K562 (cell line): ENCODE results near the gene ZSWIM6. TPM values are rescaled to one million over a fixed set of nuclear protein-coding genes. Genes with fewer than 3 reads are reported as not detected.

Source experiments
- ATAC-seq: fragments of 200-7000 bp; cut with Tn5 transposase; 3 replicates; pipeline ENCODE4 v1.9.1; 2020; ENCODE audit warnings: moderate library complexity
- BruUV-seq: library from RNA; stranded (reverse); fragments of 400-500 nt; replicated peaks from 2 replicates; lab custom pipeline; 2021; lab: Mats Ljungman, UMichigan
- CTCF ChIA-PET: fragments of 300-600 bp; formaldehyde crosslinking; extraction: SDS; loops from one replicate; lab custom pipeline; 2021; ENCODE audit warnings: low intra/inter-chr PET ratio; lab: Yijun Ruan, JAX
- POLR2A ChIA-PET: fragments of 300-600, 350-650 bp; sonication (Branson Sonifier 250); formaldehyde crosslinking; extraction: SDS; loops from one replicate; lab custom pipeline; 2021; ENCODE audit warnings: antibody characterized with exemption, inconsistent platforms; lab: Yijun Ruan, JAX
- DNase-seq, 4 experiments: peaks; one replicate each; pipeline versions ENCODE4 v3.0.0 to v3.0.0-alpha.2; 2011 to 2018; ENCODE audit warnings: low spot score in 3 of 4, mixed read lengths in 3 of 4; ENCODE audit errors: extremely low read depth in 1 of 4
- FAIRE-seq: peaks from 2 replicates; lab custom pipeline; 2011; peaks lifted over from hg19 to GRCh38; lab: Jason Lieb, UNC
- H2AFZ ChIP-seq: 2 replicates; pipeline ENCODE4 v1.6.0; 2011; ENCODE audit warnings: low read depth, low read length, control low read depth, inconsistent platforms
- H3K27ac ChIP-seq: fragments of 200-600 bp; 3 replicates; pipeline ENCODE4 v1.8.0; 2011; ENCODE audit warnings: low read depth, mild to moderate bottlenecking, control low read depth, inconsistent platforms, low read length, moderate library complexity, mixed read lengths; ENCODE audit errors: extremely low read depth
- H3K27me3 ChIP-seq, 2 experiments: fragments of 300-600 bp in 1 of 2; 2 replicates in 1 of 2; 3 replicates in 1 of 2; pipeline versions ENCODE4 v1.6.0 to v1.8.0; 2011; ENCODE audit warnings: inconsistent platforms in 2 of 2, low read length in 2 of 2, mild to moderate bottlenecking in 1 of 2, mixed read lengths in 1 of 2, moderate library complexity in 1 of 2; ENCODE audit not compliant: control insufficient read depth in 2 of 2, insufficient read depth in 2 of 2
- H3K36me3 ChIP-seq: fragments of 300-600 bp; 3 replicates; pipeline ENCODE4 v1.8.0; 2011; ENCODE audit warnings: mild to moderate bottlenecking, low read length, inconsistent platforms; ENCODE audit not compliant: control insufficient read depth, insufficient read depth
- H3K4me1 ChIP-seq, 2 experiments: fragments of 200-600 bp in 1 of 2; replicated peaks in 1 of 2; 2 replicates in 1 of 2; 3 replicates in 1 of 2; pipeline versions ENCODE4 v1.5.1 to v1.8.0; 2011; ENCODE audit warnings: inconsistent platforms in 2 of 2, low read length in 2 of 2, mild to moderate bottlenecking in 1 of 2, mixed read lengths in 1 of 2, moderate library complexity in 1 of 2; ENCODE audit not compliant: control insufficient read depth in 2 of 2, insufficient read depth in 2 of 2
- H3K4me2 ChIP-seq: 2 replicates; pipeline ENCODE4 v1.6.1; 2011; ENCODE audit warnings: low read length, control low read depth, inconsistent platforms, mixed read lengths; ENCODE audit not compliant: insufficient read depth
- H3K4me3 ChIP-seq: fragments of 200-600 bp; sonication (generic), shearing (Covaris generic); 2 replicates; pipeline ENCODE4 v1.5.1; 2016; ENCODE audit warnings: control low read depth, inconsistent platforms
- H3K79me2 ChIP-seq: fragments of 200-600 bp; 3 replicates; pipeline ENCODE4 v1.8.0; 2011; ENCODE audit warnings: low read length, inconsistent platforms; ENCODE audit not compliant: control insufficient read depth, insufficient read depth
- H3K9ac ChIP-seq, 2 experiments: 2 replicates each; pipeline versions ENCODE4 v1.6.0 to v1.6.1; 2011; ENCODE audit warnings: low read depth in 2 of 2, low read length in 2 of 2, control low read depth in 1 of 2, inconsistent platforms in 1 of 2, mild to moderate bottlenecking in 1 of 2, mixed read lengths in 1 of 2; ENCODE audit not compliant: insufficient read depth in 1 of 2
- H3K9me1 ChIP-seq: one replicate; pipeline ENCODE4 v1.6.0; 2011; ENCODE audit warnings: inconsistent platforms, mild to moderate bottlenecking, low read length, moderate library complexity; ENCODE audit not compliant: control insufficient read depth, insufficient read depth
- H3K9me3 ChIP-seq: replicated peaks from 2 replicates; pipeline ENCODE4 v1.5.1; 2011; ENCODE audit warnings: low read depth, low read length, inconsistent platforms; ENCODE audit not compliant: control insufficient read depth, insufficient read depth
- H4K20me1 ChIP-seq: replicated peaks from 2 replicates; pipeline ENCODE4 v1.6.1; 2011; ENCODE audit warnings: low read length, inconsistent platforms, mixed read lengths; ENCODE audit not compliant: control insufficient read depth, insufficient read depth
- GABPA ChIP-seq: fragments of 200-800 bp; sonication (Bioruptor generic); conservative IDR thresholded peaks from 2 replicates; pipeline ENCODE4 v1.6.1; 2016; ENCODE audit warnings: low read depth, missing genetic modification characterization, missing compliant biosample characterization
- STAT5B ChIP-seq: fragments of 250-450 bp; sonication (Bioruptor Pico); IDR thresholded peaks from 2 replicates; pipeline ENCODE4 v1.8.0; 2021; ENCODE audit warnings: mild to moderate bottlenecking, inconsistent platforms
- WGBS: fragments of 100-300 bp; shearing (Covaris generic); methylation state at CpG from one replicate; pipeline ENCODE4 v1.1.6; 2016; ENCODE audit warnings: low coverage, mixed read lengths; ENCODE audit not compliant: insufficient coverage; ENCODE audit errors: missing lambda C conversion rate; 5-methylcytosine and 5-hydroxymethylcytosine counted together
- in situ Hi-C: fragments of 300-500 bp; cut with MboI; formaldehyde crosslinking; loops from 4 replicates; pipeline ENCODE4 v1.15.0; 2018; ENCODE audit warnings: inconsistent platforms, mixed read lengths
- intact Hi-C: fragments of 100-400 bp; cut with micrococcal nuclease; formaldehyde crosslinking; loops from 2 replicates; pipeline ENCODE4 v1.14.2; 2022
- polyA plus RNA-seq, 8 experiments: library from polyadenylated mRNA; depleted of rRNA in 4 of 8; stranded (reverse) in 5 of 8; unstranded in 3 of 8; fragments of >200 nt; fragmentation: Nextera tagmentation in 2 of 8; fragmentation: Illumina TruSeq in 1 of 8; extraction: Ambion mirVana in 2 of 8; extraction: Trizol in 1 of 8; gene quantifications; 2 replicates each; pipeline versions ENCODE4 v1.2.1 to v1.2.3, GENCODE V29; 2011 to 2014; ENCODE audit warnings: inconsistent platforms in 1 of 8, missing spikeins in 1 of 8
- total RNA-seq, 7 experiments: library from RNA; depleted of rRNA in 6 of 7; stranded (reverse); fragments of >200 nt in 6 of 7; fragmentation: Illumina TruSeq in 2 of 7; extraction: Trizol in 2 of 7; gene quantifications; 2 replicates each; pipeline versions ENCODE4 v1.2.1 to v1.2.3, GENCODE V29; 2011 to 2021; ENCODE audit warnings: low replicate concordance in 1 of 7
- TF ChIP-seq, protein P1 (sequence below), 3 experiments: fragments of 200-800 bp in 1 of 3; fragments of 250-450 bp in 1 of 3; fragments of 450-650 bp in 1 of 3; sonication (Bioruptor Pico) in 1 of 3; sonication (Bioruptor generic) in 1 of 3; formaldehyde crosslinking in 1 of 3; IDR thresholded peaks; 2 replicates each; pipeline versions ENCODE4 v1.6.1 to v1.8.0; 2016 to 2022; ENCODE audit warnings: mild to moderate bottlenecking in 2 of 3, missing genetic modification characterization in 2 of 3, missing compliant biosample characterization in 1 of 3, moderate library complexity in 1 of 3

The ZSWIM6 gene
- total and polyA plus RNA-seq, 9 of the 15 experiments (the other 6 are each of a cell fraction or from before 2014, with no cell fraction given): 0.81 to 3.2 (median 2.0) TPM

GRCh38 chr5:61308712-61309111, 23.3 kb upstream of the ZSWIM6 start (continued):
- TF ChIP-seq, protein P1, sequence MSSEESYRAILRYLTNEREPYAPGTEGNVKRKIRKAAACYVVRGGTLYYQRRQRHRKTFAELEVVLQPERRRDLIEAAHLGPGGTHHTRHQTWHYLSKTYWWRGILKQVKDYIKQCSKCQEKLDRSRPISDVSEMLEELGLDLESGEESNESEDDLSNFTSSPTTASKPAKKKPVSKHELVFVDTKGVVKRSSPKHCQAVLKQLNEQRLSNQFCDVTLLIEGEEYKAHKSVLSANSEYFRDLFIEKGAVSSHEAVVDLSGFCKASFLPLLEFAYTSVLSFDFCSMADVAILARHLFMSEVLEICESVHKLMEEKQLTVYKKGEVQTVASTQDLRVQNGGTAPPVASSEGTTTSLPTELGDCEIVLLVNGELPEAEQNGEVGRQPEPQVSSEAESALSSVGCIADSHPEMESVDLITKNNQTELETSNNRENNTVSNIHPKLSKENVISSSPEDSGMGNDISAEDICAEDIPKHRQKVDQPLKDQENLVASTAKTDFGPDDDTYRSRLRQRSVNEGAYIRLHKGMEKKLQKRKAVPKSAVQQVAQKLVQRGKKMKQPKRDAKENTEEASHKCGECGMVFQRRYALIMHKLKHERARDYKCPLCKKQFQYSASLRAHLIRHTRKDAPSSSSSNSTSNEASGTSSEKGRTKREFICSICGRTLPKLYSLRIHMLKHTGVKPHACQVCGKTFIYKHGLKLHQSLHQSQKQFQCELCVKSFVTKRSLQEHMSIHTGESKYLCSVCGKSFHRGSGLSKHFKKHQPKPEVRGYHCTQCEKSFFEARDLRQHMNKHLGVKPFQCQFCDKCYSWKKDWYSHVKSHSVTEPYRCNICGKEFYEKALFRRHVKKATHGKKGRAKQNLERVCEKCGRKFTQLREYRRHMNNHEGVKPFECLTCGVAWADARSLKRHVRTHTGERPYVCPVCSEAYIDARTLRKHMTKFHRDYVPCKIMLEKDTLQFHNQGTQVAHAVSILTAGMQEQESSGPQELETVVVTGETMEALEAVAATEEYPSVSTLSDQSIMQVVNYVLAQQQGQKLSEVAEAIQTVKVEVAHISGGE (CRISPR knock-in tag; IDR thresholded peaks at IDR 0.05): no peak

DNA sequence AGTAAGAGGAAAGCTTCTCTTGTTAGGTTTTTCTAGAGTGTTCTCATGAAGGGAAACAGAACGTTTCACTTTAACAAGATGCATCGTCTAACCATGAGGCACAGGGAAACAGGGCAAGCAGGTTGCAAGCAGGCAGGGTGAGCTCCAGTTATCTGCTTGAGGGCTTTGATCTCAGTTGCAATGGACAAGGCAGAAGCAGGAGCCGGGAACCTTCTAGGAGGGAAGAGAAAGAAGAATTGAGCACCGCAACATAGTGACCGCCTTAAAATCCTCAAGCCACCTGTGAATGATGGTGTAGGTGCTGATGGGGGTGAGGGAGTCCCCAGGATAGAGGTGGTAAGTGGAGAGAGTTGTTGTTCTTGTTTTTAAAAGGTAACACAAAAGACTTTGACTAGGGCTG, 22.9 kb upstream of the ZSWIM6 start:
- Histone ChIP-seq H3K36me3 (no peaks in the 10 kb centered on the region), H3K4me3 (no peak overlapping the region), H4K20me1 (no peaks in the 10 kb centered on the region), H3K27me3 (peaks cover 3 to 17% of the 10 kb centered on the region in 2 experiments; a peak in 4 of 5 replicates), H3K27ac (no peak overlapping the region), H3K9me3 (no peaks in the 10 kb centered on the region), H3K4me2 (no peak overlapping the region), H3K79me2 (no peaks in the 10 kb centered on the region), H3K9me1 (no peaks in the 10 kb centered on the region), H2AFZ (no peak overlapping the region), H3K4me1 (peaks cover 0 to 3% of the 10 kb centered on the region in 2 experiments; a peak in 1 of 5 replicates), H3K9ac (no peak overlapping the region)
- FAIRE-seq (no peak), DNase-seq (no peak), ATAC-seq (no peak)
- ChIA-PET CTCF (no interaction called here), POLR2A (interaction anchor here (0.7 to 1.0 kb wide), 2 partner anchors 16 to 271 kb away, joined by 3 read pairs; no protein-coding TSS in a partner anchor)
- in situ Hi-C loops: no loop called here
- intact Hi-C loops: no loop called here
- TF ChIP-seq GABPA (tag): no peak
- no peak for TF ChIP-seq STAT5B
- BruUV-seq: no TSS peak
- 0% methylated on average over 5 of the region's 5 CpGs for WGBS
